ENCODE results near the gene RALB.
"Not testable (repeated sequence)": the region's sequence is repeated elsewhere in the genome, so short reads cannot be mapped to it uniquely, and the experiment has no call there.

Gene RALB

GRCh38 chr2:120291401-120292311, 39.0 kb downstream of the RALB start:
- in situ Hi-C loops (cut with MboI; ENCODE audit: low sequenced_read_pairs) = no loop called here

- in situ Hi-C loops (cut with MboI; ENCODE audit: low sequenced_read_pairs) = no loop called here
These were observed 40.7 kb downstream of the RALB start for GRCh38 chr2:120293096-120294007.

- in situ Hi-C loops (cut with MboI; ENCODE audit: low sequenced_read_pairs) = no loop called here
These were observed 41.3 kb downstream of the RALB start for GRCh38 chr2:120294008-120294340.

GRCh38 chr2:120298173-120298835, 45.7 kb downstream of the RALB start:
- in situ Hi-C loops (cut with MboI; ENCODE audit: low sequenced_read_pairs) = no loop called here

GRCh38 chr2:120299004-120299403, 46.4 kb downstream of the RALB start:
- in situ Hi-C loops (cut with MboI; ENCODE audit: low sequenced_read_pairs) = no loop called here

- in situ Hi-C loops (cut with MboI; ENCODE audit: low sequenced_read_pairs) = no loop called here
These were observed 46.9 kb downstream of the RALB start for GRCh38 chr2:120299561-120299960.

- in situ Hi-C loops (cut with MboI; ENCODE audit: low sequenced_read_pairs) = no loop called here
These were observed 47.7 kb downstream of the RALB start for GRCh38 chr2:120300385-120300784.

- in situ Hi-C loops (cut with MboI; ENCODE audit: low sequenced_read_pairs) = no loop called here
These were observed 48.6 kb downstream of the RALB start for GRCh38 chr2:120301284-120301683.

GRCh38 chr2:120302301-120302700, 49.6 kb downstream of the RALB start:
- in situ Hi-C loops (cut with MboI; ENCODE audit: low sequenced_read_pairs) = no loop called here

GRCh38 chr2:120303177-120303576, 50.5 kb downstream of the RALB start:
- in situ Hi-C loops (cut with MboI; ENCODE audit: low sequenced_read_pairs) = no loop called here

GRCh38 chr2:120305296-120305695, 52.6 kb downstream of the RALB start:
- in situ Hi-C loops (cut with MboI; ENCODE audit: low sequenced_read_pairs) = no loop called here

GRCh38 chr2:120305937-120306490, 53.4 kb downstream of the RALB start:
- in situ Hi-C loops (cut with MboI; ENCODE audit: low sequenced_read_pairs) = no loop called here

- in situ Hi-C loops (cut with MboI; ENCODE audit: low sequenced_read_pairs) = no loop called here
These were observed 54.8 kb downstream of the RALB start for GRCh38 chr2:120307482-120307881.

- in situ Hi-C loops (cut with MboI; ENCODE audit: low sequenced_read_pairs) = no loop called here
These were observed 55.6 kb downstream of the RALB start for GRCh38 chr2:120308038-120308910.

GRCh38 chr2:120310136-120310535, 57.5 kb downstream of the RALB start:
- in situ Hi-C loops (cut with MboI; ENCODE audit: low sequenced_read_pairs) = no loop called here

GRCh38 chr2:120310841-120311240, 58.2 kb downstream of the RALB start:
- in situ Hi-C loops (cut with MboI; ENCODE audit: low sequenced_read_pairs) = not testable (repeated sequence)

- in situ Hi-C loops (cut with MboI; ENCODE audit: low sequenced_read_pairs) = no loop called here
These were observed 59.4 kb downstream of the RALB start for GRCh38 chr2:120312076-120312475.

- in situ Hi-C loops (cut with MboI; ENCODE audit: low sequenced_read_pairs) = no loop called here
These were observed 60.4 kb downstream of the RALB start for GRCh38 chr2:120312860-120313694.
